Fibroblast of the conjunctiva (primary cell): ENCODE data around the gene XIRP1.

Source experiments
- DNase-seq: peaks from one replicate; pipeline ENCODE4 v3.0.0-alpha.2; 2010; ENCODE audit warnings: low read depth

Gene XIRP1

DNA sequence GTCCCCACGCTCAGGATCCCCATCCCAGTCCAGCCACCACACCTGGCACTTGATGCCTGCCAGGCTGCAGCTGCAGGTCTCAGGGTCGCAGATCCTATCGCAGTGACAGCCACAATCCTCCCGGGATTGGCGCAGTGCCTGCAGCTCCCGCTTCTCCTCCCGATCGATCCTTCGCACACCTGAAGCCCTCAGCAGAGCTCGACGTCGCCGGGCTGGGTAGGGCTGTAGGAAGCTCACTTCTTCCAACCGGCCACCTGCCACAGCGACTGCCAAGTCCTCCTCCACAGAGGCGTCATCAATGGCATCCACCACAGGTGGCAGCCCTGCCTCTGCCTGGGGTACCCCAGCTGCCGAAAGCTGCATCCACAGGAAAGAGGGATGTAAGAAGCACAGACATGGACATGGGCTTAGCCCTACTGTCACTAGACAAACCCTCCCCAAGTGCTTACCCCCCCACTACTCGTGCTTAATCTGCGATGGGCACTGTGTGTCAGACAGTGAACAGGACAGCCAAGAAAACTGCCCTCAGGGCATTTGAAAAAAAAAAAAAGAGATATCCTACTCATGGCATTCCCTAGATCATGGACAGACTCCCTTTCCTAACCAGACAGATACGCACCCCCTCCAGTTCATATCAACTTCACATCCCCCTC is 48.2 kb downstream of the XIRP1 start:
- DNase-seq, result no peak

DNA sequence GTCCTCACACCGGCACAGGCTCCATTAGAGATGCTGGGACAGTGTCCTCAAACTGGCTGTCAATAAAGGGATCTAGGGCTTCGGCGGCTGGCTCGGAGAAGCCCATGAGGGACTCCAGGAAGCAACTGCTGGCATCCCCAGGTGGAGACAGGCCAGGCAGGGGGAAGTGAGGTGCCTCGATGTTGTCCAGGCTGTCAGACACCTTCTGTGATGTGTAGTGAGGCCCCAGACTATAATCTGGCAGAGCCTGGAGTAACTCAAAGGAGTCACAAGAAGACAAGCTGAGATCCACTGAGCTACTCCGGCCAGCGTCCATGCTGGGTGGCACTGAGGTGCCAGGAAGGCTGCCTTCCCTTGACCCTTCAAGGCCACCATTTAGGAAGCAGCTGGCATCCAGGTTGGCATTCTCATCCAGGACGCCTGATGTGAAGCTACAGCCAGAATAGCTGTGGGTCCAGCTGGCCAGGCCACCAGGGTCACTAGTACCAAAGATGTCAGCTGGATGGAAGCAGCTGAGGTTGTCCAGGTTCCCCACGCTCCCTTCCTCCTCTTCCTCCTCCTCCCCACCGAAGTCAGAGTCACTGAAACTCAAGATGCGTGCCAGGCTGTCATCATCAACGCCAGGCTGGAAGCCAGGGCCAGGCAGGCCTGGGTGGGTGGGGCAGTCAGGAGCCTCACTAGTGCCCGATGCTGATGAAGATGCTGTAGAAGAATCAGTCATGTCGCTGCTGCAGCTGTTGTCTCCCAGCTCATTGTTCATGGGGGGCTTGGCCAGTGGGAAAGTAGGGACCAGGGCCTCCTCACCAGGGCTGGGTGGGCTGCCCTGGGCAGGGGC is 49.1 kb downstream of the XIRP1 start:
- DNase-seq, result no peak

DNA sequence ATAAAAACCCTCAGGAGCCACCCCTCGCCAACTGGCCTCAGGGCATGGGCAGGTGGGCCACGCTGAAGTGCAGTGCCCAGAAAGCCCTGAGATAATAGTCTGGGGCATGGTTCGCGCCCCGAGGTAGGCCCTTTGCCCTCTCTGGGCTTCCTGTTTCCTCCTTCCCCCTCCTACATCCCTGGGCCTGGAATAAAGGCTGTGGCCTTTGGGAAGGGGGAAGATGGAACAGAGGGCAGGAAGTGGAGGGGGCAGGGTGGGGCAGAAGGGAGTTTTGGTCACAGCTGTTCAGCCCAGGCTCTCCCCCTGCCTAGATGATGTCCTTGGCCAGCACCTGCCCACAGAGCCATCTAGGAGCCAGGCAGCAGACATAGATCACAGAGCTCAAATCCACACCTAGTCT is 50.3 kb downstream of the XIRP1 start:
- no peak for DNase-seq

DNA sequence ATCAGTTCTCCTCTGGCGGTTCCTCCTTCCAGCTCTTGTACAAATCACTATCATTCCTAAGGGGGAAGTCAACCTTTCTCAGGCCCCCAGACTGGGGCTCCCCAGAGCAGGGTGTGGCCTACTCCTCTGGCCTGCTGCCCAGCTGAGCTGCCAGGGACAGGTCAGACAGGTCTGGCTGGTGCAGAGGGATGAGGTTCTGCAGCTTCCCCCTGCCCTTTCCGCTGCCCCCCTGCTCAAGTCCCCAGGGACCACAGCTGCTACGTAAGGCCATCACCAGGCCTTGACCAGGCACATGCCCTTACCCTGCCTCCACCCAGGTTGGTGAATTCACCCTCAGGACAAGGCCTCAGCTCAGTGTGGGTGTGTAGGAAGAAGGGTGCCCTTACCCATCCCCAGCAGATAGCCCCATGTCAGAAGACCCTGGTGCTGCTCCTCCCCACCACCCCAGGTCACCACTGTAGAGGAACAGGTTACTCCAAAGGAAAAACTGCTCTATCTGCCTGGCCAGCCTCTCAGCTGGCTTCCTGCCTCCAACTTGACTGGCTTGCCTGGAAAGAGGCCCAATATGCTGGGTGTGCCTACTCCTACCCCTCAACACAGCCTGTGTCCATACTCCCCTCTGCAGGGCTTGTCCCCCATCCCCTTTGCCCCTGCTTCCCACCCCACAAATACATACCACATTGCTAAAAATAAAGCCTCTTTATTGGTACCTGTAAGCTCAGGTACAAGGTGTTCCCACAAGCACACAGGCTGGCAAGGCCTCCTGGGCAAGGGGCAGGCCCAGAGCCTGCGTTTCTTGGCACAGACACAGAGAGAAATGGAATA is 51.0 kb downstream of the XIRP1 start:
- no peak for DNase-seq

DNA sequence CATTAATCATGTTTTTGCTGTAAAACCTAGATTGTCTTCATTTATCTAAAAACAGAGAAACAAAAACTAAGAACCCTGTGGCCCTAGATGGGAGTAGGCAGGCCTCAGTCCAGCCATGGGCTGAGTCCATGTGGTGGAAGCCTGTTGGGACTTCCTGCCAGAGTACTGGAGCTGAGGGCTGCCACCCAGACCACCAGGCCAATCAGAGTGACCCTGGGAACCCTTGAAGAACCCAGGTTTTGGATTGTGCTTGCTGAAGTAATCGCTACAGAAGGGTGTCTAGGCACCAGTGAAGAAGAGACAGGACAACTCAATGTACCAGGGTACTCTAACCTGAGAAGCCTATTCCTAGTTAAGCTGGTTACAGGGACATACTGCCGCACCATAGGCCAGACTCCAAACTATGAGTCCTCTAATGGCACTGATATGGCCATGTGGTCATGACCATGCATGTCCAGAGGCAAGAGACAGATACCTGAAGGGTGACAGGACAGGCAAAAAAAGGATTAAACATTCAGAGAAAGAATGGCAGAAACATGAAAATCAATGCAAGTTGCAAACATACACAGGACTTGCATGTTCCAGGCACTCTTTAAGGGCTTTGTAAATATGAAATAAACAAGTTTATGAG is 51.9 kb downstream of the XIRP1 start:
- DNase-seq, result no peak

DNA sequence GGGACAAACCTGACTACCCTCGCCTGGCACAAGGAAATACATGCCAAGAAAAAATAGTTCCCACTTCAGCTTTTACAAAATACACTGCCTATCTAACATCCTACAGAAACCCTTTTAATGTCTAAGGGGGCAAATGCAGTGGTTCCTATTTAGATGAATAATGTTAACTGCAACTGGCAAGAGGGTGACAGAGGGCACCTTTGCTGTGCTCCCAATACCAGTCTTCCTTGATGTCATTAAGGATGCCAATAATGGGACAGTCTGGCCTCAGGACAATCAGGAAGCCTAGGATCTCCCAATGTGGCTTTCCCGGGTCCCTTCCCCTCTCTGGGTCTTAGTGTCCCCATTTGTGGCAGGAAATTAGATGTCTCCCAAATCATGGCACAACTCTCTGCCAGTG is 53.0 kb downstream of the XIRP1 start:
- no peak for DNase-seq

DNA sequence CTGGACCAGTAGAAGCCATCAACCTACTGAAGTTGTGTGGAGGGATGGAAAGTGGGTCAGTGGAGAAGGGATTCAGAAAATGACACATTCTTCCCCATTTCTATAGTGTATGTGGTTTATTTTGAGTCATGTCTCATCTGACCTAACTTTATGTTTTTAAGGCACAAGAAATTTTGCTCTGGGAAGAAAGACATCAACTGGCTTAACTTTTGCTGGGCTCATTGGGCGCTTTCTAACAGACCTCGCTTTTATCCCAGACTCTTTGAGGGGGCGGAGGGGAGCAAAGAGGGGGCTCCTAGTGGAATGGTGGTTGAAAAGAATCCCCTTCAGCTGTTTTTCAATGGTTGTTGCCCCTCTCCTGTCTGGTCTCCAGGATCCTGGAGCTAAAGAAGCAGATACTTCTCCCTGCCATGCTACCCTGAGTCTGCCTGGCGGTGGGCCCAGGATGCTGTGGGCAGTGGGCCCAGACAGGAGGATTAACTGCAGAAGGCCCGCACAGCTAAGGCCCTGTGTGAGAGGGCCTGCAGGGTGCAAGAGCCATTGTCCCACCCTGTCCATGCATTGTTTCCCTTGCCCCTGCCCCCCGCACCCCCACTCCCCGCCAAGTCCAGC is 53.5 kb downstream of the XIRP1 start:
- DNase-seq, result no peak

DNA sequence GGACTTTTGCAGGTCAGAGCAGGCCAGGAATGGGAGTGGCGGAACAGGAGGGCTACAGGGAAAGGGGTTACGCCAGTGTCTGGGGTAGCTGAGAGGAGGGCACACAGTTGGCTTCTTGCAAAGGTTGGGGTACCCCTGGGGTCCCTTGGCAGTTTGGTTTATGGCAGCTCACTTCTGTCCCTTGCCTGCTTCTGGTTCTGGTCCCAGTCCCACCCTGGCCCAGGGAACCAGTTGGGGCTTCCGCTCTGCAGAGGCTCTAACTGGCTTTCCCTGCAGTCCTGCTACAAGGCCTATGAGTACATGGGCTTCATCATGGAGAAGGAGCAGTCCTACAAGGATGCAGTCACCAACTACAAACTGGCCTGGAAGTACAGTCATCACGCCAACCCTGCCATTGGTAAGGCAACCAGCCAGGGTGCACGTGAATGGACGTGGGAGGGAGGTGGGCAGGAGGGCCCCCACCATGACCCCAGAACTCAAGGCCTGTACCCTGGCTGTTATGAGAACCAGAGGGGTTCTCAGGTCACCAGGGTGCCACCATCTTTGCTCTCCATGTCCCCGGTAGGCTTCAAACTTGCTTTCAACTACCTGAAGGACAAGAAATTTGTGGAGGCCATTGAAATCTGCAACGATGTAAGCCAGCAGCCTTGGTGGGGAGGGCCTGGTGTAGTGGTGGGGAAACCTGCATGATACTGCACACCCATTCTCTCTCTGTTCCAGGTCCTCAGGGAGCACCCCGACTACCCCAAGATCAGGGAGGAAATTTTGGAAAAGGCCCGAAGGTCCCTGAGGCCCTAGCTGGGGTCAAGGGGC is 54.2 kb downstream of the XIRP1 start:
- DNase-seq, result no peak

DNA sequence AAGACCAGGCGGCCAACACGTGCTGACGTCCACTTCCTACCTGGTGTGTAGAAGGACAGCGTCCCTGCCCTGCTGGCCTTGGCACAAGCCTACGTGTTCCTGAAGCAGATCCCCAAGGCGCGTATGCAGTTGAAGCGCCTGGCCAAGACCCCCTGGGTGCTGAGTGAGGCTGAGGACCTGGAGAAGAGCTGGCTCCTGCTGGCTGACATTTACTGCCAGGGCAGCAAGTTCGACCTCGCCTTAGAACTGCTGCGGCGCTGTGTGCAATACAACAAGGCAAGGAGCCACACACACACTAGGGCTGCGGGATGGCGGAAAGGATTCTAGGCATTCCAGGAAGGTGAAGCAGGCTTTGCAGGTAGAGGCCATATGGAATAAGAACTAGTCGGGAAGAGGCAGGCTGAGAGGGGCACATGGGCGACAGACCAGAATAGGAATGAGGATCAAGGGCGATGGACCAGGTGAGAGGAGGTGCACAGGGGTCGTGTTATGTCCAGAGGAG is 54.9 kb downstream of the XIRP1 start:
- no peak for DNase-seq

DNA sequence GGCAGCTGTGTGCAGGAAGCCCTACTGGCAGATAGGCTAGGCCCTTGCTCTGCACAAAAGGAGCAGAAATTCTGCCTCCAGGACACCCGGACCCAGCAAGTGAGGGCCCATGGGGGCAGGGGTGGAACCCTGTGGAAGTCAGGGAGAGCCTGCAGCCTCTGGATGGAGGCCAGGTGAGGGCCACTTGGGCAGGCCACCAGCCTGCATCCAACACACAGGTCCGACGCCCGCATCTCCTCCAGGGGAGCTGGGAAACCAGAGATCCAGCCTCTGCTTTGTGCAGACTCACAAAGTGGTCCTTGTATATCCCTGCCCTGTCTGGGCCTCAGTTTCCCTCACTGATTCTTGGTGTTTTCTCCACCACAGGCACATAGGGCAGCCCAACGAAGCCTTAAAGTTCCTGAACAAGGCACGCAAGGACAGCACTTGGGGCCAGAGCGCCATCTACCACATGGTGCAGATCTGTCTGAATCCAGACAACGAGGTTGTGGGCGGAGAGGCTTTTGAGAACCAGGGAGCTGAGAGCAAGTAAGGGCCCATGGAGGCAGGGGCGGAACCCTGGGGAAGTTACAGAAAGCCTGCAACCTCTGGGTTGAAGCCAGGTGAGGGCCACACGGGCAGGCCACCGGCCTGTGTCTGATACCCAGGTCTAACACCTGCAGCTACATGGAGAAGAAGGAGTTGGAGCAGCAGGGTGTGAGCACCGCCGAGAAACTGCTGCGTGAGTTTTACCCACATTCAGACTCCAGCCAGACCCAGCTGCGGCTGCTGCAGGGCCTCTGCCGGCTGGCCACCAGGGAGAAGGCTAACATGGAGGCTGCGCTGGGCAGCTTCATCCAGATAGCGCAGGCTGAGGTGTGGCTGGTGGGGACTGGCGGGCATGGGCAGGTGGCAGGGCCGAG is 55.6 kb downstream of the XIRP1 start:
- no peak for DNase-seq

DNA sequence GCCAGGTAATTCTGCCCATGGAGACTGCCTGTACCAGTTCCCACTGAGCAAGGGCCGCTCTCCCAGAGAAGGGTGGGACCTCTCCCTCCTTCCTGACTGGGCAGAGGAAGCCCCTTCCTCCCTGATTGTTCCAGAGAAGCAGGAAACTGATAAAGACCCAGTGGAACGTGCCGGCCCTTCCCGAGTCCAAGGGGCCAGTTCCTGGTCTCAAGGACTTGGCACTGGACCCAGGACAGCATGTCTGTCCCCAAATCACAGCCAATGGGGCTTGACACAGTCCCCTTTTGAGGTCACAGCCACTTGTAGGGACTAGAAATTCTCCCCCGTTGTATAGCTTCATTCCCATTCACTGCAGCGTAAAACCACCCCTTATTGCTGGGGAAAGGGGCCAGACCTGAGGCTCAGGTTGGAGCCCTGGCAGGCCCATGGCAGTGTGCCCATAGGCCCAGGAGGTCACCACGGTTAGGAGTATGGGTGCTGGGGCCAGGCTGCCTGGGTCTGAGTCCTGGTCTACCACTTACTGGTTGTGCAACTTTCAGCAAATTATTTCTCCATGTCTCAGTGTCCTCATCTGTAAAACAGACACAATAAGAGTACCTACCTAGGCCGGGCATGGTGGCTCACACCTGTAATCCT is 57.1 kb downstream of the XIRP1 start:
- no peak for DNase-seq

DNA sequence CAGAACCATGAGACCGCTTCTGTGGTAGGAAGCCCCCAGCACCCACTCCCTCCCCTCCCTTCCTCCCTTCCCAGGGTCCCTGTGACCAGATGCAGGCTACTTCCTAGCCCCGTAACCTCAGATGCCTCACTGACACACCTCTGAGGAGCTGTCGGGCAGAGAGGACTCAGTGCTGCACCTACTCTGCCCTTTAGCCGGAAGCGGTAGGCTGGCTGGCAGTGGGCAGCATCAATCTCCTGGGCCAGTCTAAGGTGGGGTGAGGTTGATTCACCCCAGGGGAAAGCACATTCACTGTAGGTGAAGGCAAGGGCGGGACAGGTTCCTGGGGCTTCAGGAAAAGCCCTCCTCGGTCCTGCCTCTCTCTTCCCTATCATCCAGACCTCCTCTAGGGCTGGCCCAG is 58.1 kb downstream of the XIRP1 start:
- DNase-seq, result no peak

DNA sequence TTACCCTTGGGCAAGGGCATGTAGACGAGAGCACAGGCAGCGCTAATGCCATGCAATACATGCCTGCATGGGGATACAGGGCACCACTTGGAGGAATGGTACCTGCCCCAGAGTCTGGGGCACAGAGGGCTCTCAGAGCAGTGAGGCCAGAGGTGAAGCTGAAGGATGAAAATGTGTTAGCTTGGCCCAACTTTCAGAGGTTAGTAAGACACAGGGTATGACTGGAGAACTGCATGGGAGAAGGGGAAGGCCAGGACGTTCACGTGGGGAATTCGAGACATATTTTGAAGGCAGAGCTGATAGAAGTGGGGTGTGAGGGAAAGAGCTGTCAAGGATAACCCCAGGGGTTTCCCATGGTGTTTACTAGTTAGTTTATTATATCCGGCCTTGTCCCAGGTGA is 58.6 kb downstream of the XIRP1 start:
- no peak for DNase-seq
